ENCODE data around the gene SGMS1. TPM values are rescaled to one million over a fixed set of nuclear protein-coding genes. Genes with fewer than 3 reads are reported as not detected.

SGMS1 gene
- polyA plus RNA-seq, 1 donor (not counting 4 experiments of a cell fraction or from before 2014, with no cell fraction given) = 18.3 TPM

DNA sequence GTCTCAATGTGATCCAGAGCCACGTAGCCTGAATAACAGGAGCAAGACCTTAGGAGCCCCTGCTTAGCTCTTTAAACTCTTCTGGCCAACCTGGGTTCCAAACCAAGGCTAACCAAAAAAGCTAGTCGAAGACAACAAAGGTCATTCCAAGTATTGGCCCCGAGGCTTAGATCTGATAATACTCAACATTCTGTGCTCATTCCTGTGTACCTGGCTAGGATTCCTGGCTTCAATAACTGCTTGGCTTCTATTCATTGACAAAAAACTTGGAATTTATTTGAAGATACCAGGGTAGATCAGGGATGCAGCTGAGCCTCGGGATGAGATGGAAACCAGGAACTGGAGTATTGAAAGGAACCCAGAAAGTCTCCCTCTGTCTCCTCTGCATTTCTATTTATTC lies 4.1 kb upstream of the SGMS1 start:
- Histone ChIP-seq H3K27ac (ENCODE audit: control insufficient read depth, insufficient read depth, low read length) (no peak overlapping the region), H3K4me3 (ENCODE audit: control insufficient read depth in 2 of 3, extremely low read depth in 1 of 3, insufficient read depth in 2 of 3, low read depth in 1 of 3, low read length in 3 of 3) (no peak overlapping the region), H3K9me3 (ENCODE audit: control insufficient read depth, low read depth, low read length) (no peaks in the 10 kb centered on the region), H3K36me3 (ENCODE audit: control insufficient read depth in 2 of 2, extremely low read depth in 1 of 2, insufficient read depth in 2 of 2, low read length in 2 of 2) (no peaks in the 10 kb centered on the region), H3K9ac (ENCODE audit: control insufficient read depth, extremely low read depth, insufficient read depth, low read length) (no peak overlapping the region), H4K20me1 (ENCODE audit: control insufficient read depth, extremely low read depth, insufficient read depth, low read length) (no peaks in the 10 kb centered on the region), H3K9me1 (ENCODE audit: control insufficient read depth, extremely low read depth, insufficient read depth, low read length) (no peaks in the 10 kb centered on the region), H3K27me3 (ENCODE audit: control insufficient read depth, extremely low read depth, insufficient read depth, low read length) (no peaks in the 10 kb centered on the region), H3K4me2 (ENCODE audit: control insufficient read depth, extremely low read depth, insufficient read depth, low read depth, low read length) (no peak overlapping the region), H3K79me2 (ENCODE audit: control insufficient read depth, insufficient read depth, low read length) (no peaks in the 10 kb centered on the region), H3K4me1 (ENCODE audit: control insufficient read depth, extremely low read depth, insufficient read depth, low read length) (peaks cover 7% of the 10 kb centered on the region), H2AFZ (ENCODE audit: control insufficient read depth, low read length) (no peak overlapping the region)
- dilution Hi-C loops (cut with MboI; ENCODE audit: extremely low pct_ligation_motif_present, low sequenced_read_pairs) = no loop called here
- TF ChIP-seq CTCF (optimal IDR thresholded peaks at IDR 0.05 in 1 of 3, IDR thresholded peaks at IDR 0.05 in 1 of 3, conservative IDR thresholded peaks at IDR 0.05 in 1 of 3; ENCODE audit: extremely low read depth in 1 of 3, insufficient read depth in 2 of 3, low read length in 3 of 3) (no peak), EZH2 (IDR thresholded peaks at IDR 0.05; ENCODE audit: low read length) (no peak)
- FAIRE-seq (no peak), DNase-seq (ENCODE audit: low read depth, low spot score) (no peak)

DNA sequence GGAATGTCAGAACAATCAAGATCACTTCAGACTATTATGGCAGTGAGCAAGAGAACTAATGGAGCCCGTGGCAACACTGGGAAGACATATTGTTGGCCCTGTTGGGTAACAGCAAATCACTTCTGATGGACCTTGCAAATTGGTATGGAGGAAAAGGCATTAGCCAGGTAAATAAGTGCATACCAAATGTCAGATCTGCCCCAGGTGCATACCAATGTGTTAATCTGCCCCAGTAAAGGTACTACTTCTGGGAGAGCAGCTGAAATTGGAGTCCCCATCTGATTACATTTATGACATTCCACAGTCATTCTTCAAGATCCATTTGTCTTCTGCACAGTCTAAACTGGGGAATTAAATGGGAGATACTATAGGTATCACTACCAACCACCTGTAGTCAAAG lies 3.7 kb upstream of the SGMS1 start:
- Histone ChIP-seq H3K79me2 (ENCODE audit: control insufficient read depth, insufficient read depth, low read length) (no peaks in the 10 kb centered on the region), H3K27me3 (ENCODE audit: control insufficient read depth, extremely low read depth, insufficient read depth, low read length) (no peaks in the 10 kb centered on the region), H3K9me3 (ENCODE audit: control insufficient read depth, low read depth, low read length) (no peaks in the 10 kb centered on the region), H3K4me1 (ENCODE audit: control insufficient read depth, extremely low read depth, insufficient read depth, low read length) (peaks cover 10% of the 10 kb centered on the region), H3K27ac (ENCODE audit: control insufficient read depth, insufficient read depth, low read length) (no peak overlapping the region), H4K20me1 (ENCODE audit: control insufficient read depth, extremely low read depth, insufficient read depth, low read length) (no peaks in the 10 kb centered on the region), H3K4me2 (ENCODE audit: control insufficient read depth, extremely low read depth, insufficient read depth, low read depth, low read length) (no peak overlapping the region), H3K9me1 (ENCODE audit: control insufficient read depth, extremely low read depth, insufficient read depth, low read length) (no peaks in the 10 kb centered on the region), H3K36me3 (ENCODE audit: control insufficient read depth in 2 of 2, extremely low read depth in 1 of 2, insufficient read depth in 2 of 2, low read length in 2 of 2) (no peaks in the 10 kb centered on the region), H3K4me3 (ENCODE audit: control insufficient read depth in 2 of 3, extremely low read depth in 1 of 3, insufficient read depth in 2 of 3, low read depth in 1 of 3, low read length in 3 of 3) (no peak overlapping the region), H3K9ac (ENCODE audit: control insufficient read depth, extremely low read depth, insufficient read depth, low read length) (no peak overlapping the region), H2AFZ (ENCODE audit: control insufficient read depth, low read length) (no peak overlapping the region)
- dilution Hi-C loops (cut with MboI; ENCODE audit: extremely low pct_ligation_motif_present, low sequenced_read_pairs) = no loop called here
- TF ChIP-seq CTCF (optimal IDR thresholded peaks at IDR 0.05 in 1 of 3, IDR thresholded peaks at IDR 0.05 in 1 of 3, conservative IDR thresholded peaks at IDR 0.05 in 1 of 3; ENCODE audit: extremely low read depth in 1 of 3, insufficient read depth in 2 of 3, low read length in 3 of 3) (no peak), EZH2 (IDR thresholded peaks at IDR 0.05; ENCODE audit: low read length) (no peak)
- FAIRE-seq (no peak), DNase-seq (ENCODE audit: low read depth, low spot score) (no peak)
